HG02798 (cell line): ENCODE results near the gene EXOC4.

Experiments
- ATAC-seq: cut with Tn5 transposase; IDR thresholded peaks from one replicate; pipeline ENCODE4 v1.9.1; 2021; ENCODE audit warnings: mild to moderate bottlenecking; ENCODE audit not compliant: unreplicated experiment, poor library complexity

Gene EXOC4

GRCh38 chr7:133646472-133647315 is 393.8 kb downstream of the EXOC4 start:
- no peak for ATAC-seq

DNA sequence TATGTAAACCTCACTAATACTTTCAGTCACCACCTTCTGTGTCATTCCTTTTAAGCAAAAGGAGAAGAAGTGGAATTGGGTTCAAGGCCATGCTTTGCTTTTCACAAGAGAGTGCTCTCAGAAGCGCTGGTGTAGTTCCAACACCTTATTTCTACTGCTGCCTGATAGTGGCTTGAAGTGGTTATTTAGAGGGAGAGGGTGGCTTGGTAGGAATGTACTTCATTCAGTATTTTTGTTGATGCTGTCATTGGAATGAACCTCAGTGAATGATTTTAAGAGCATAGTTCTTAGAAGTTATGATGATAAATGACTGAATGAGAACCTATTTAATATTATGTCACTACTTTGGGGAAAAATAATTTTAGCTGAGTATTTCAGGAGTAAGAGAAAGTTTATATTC is 396.7 kb downstream of the EXOC4 start:
- ATAC-seq: no peak

GRCh38 chr7:133650069-133650468 is 397.2 kb downstream of the EXOC4 start:
- ATAC-seq: no peak

DNA sequence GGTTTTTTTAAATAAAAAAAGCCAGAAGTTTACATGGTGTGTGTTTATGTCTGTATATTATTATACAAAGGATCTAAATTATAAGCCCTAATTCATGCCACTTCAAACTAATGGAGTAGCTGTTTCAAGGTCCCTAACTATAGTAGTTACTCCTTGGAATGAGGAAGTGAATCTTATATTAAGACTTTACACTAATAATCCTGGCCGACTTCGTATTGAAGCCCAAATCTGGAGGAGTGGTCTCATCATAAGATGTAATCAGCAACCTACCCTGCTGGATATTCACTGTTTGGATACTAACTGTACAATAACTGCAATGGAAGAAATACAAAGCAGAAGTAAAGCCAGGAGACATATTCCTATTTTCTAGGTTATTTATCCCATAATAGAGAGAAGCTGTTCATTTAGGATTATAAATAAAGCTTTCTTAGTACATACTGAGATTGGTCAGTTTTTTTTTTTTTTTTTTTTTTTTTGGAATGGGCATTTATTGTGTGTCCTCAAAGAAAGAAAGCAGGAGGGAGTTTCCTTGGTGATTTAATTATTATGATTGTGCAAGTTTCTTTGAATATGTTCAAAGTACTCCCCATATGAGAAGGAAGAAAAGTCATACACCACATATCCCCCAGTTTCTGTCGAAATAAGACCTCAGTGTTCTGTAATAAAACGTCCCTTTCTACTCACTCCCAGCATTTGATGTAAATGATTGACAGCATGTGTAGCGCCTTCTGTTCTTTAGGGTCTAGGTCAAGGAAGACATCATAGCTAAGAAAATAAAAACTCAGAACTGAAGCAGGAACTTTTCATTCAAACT is 397.8 kb downstream of the EXOC4 start:
- ATAC-seq: no peak

- no peak for ATAC-seq
These were observed 399.7 kb downstream of the EXOC4 start for GRCh38 chr7:133652547-133652946.

- no peak for ATAC-seq
These were observed 401.7 kb downstream of the EXOC4 start for GRCh38 chr7:133654547-133654946.

GRCh38 chr7:133662276-133662675 is 409.4 kb downstream of the EXOC4 start:
- ATAC-seq: no peak

GRCh38 chr7:133662830-133663229 is 410.0 kb downstream of the EXOC4 start:
- ATAC-seq: no peak

DNA sequence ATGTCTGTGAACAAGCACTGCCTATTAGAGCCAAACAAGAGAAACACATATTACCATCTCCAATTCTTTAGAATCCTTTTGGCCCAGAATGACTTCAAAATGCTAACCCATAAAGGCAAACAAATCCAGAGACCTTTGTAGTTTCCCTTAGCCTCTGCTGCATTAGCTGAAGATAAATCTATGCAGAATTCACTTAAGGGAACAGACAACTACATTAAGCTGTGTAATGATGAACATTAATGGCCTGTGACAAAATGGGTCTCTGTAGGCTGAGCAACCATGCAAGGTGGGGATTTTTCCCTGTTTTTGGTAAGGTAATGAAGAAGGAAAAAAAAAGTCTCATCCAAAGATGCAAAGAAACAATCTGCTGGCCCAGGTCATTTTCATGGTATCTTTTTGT is 411.6 kb downstream of the EXOC4 start:
- ATAC-seq: no peak

DNA sequence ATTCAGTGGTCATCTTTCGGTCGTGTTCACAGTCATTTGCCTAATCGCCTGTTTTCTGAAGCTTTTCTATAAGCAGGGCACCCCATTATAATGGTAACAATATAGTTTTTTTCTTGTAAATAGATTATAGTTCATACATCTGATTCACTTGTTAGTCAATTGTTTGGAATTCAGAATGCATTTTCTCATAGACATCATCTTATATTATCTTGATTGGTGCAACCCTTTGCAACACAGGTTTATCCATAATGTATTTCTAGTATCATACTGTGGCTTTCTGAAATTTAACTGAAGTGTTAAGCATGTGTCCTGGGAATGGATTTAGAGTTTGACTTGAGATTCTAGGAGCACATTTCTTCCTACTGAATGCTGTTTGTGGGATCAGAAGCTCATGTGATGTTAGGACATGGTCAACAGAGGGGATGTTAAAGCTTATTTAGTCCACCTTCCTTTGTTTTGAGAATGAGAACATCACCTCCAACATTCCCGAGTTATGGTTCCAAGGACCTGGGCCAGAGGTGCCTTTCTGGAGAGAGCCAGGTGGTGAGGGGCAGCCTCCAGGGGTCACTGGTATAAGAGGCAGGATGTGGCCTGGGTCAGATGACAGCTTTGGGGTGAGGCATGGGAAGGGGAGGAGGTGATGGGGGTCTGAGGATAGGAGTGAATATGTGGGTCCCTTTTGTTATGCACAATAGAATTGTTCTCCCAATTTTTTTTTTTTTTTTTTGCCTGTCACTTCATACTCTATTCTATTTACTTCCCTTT is 415.6 kb downstream of the EXOC4 start:
- ATAC-seq: no peak

DNA sequence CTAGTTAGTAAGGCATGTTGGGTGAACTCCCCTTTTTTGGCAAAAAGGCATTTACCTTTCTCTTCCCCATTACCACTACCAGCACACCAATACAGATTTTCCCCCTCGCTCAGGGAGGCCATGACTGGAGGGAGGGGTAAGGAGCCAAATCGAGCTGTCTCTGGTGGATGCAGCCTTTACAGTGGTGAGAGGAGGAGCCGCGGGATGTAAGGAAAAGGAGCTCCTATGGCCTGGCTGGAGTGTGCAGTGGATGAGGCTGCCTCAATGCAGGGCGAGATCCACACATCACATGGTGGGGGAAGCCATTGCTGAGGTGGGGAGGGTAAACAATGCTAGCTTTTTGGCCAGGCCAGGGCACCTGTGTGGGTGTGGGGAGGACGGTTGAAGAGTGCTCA is 416.2 kb downstream of the EXOC4 start:
- no peak for ATAC-seq

- ATAC-seq: no peak
These were observed 417.4 kb downstream of the EXOC4 start for GRCh38 chr7:133670250-133670649.

GRCh38 chr7:133672866-133673265 is 420.0 kb downstream of the EXOC4 start:
- ATAC-seq: no peak

DNA sequence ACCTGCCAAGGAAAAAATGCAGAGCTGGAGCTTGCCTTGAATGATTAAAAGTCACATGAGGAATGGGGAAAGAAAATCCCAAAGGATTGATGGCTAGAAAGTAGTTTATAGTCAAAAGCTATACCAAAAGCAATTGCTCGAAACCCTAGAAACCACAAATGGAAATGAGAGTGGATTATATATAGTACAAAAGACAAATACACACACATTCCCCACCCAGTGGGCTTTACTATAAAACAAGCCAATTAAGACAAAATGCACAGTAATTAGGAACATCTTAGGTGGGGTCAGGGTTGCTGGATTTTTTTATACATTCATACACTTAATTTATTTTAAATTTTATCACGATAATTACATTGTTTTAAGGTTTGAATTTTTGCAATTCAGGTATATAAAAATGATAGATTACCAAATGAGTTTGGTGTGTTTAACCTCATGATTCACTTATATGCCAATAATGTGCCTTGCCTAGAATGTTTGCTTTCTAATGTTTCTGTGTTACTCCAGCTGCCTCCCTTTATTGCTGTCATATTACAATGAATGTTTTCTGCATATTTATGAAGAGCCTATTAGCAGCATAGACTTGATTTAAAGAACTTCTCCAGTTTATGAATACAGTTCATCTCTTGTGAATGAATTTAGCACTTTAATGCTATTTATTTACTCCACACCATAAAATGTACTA is 421.3 kb downstream of the EXOC4 start:
- ATAC-seq: no peak

DNA sequence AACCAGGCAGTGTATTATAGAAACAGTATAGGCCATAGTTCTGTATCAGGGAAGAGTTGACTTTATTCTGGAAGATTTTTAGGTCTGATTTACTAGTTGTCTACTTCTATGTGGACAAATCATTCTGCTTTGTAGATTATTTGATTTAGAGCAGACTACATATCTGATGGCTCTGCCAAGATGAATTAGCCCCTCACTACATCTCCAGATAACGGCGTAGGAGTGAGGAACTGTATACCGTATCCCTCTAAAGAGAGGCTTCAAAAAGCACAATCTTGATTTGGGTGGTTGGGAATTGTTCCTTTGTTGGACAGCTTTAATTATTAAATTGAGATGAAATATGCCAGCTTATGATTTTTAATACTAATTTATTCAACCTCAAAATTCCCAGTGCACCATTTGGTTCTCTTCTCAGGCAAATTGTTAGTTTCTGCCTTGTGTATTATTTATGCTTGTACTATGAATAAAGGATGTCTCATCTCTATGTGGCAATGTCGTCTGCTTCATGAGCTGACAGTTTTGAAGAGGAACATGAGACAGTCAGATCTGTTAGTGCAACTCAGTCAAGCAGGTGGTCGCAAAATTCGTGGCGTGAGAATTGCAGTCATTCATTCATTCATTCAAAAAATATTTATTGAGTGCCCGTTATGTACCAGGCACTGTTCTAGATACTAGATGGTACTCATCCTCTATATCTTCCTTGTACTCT is 422.8 kb downstream of the EXOC4 start:
- ATAC-seq: no peak

GRCh38 chr7:133676805-133677370 is 424.0 kb downstream of the EXOC4 start:
- ATAC-seq: no peak

DNA sequence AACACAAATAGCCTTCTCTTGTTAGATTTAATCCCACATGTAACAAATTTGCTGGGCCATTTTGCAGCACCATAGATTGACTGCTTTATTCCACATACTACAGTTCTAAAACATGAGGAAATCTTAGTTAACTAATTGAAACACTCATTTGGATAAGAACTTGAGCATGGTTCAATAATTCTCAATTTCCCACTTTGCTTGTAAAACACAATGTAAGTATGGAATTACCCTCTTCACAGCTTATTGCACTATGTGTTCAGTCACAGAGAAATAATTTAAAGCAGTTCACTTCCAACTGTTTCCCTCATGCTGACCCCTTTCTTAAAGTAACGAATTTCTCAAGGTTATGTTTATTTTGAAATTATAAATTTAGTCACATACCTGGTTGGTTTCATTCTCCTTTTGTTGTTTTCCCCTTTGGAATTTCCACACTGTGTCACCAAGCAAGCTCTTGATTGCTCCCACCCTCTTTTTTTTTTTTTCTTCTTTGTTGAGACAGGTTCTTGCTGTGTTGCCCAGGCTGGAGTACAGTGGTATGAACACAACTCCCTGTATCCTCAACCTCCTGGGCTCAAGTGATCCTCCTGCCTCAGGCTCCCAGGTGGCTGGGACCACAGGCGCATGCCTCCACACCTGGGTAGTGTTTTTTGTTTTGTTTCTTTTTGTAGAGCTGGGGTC is 425.4 kb downstream of the EXOC4 start:
- ATAC-seq: no peak

- no peak for ATAC-seq
These were observed 427.1 kb downstream of the EXOC4 start for GRCh38 chr7:133679977-133680376.

DNA sequence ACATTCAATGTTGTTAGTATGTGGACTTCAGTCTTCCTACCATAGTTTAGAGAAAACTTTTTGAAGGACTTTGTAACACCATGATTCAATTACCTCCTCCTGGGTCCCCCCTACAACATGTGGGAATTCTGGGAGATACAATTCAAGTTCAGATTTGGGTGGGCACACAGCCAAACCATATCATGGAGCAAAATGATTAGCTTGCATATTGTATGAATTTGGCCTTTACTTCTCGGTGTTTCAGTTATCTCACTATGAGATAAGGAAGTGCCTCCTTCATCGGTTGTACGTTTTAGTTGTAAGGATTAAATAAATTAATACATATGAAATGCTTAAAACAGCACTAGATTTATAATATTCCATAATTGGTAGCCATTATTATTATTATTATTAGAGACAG is 428.7 kb downstream of the EXOC4 start:
- no peak for ATAC-seq
